WERI-Rb-1 (cell line): ENCODE results near the gene PHGDH.

Experiments
- DNase-seq: peaks from one replicate; pipeline ENCODE4 v3.0.0-alpha.2; 2020
- H3K27ac ChIP-seq: fragments of 250-450 bp; sonication (Bioruptor Pico); 2 replicates; pipeline ENCODE4 v1.5.1; 2020; ENCODE audit warnings: mild to moderate bottlenecking, moderate library complexity
- H3K27me3 ChIP-seq: fragments of 250-450 bp; sonication (Bioruptor Pico); 2 replicates; pipeline ENCODE4 v1.5.1; 2021; ENCODE audit warnings: mild to moderate bottlenecking, low read depth, moderate library complexity; ENCODE audit not compliant: insufficient read depth, severe bottlenecking
- H3K36me3 ChIP-seq: fragments of 250-450 bp; sonication (Bioruptor Pico); 2 replicates; pipeline ENCODE4 v1.5.1; 2020; ENCODE audit warnings: mild to moderate bottlenecking, moderate library complexity
- H3K4me3 ChIP-seq: 2 replicates; pipeline ENCODE4 v1.5.1; 2011; ENCODE audit warnings: low read depth, mild to moderate bottlenecking, control low read depth, low read length
- H3K9me3 ChIP-seq: fragments of 250-450 bp; sonication (Bioruptor Pico); 2 replicates; pipeline ENCODE4 v1.5.1; 2021; ENCODE audit warnings: mild to moderate bottlenecking, moderate library complexity; ENCODE audit not compliant: severe bottlenecking
- TF ChIP-seq, protein P1 (sequence below): IDR thresholded peaks from 2 replicates; pipeline ENCODE4 v1.5.1; 2011; ENCODE audit warnings: low read depth, mild to moderate bottlenecking, control low read depth, inconsistent platforms, low read length

PHGDH gene

DNA sequence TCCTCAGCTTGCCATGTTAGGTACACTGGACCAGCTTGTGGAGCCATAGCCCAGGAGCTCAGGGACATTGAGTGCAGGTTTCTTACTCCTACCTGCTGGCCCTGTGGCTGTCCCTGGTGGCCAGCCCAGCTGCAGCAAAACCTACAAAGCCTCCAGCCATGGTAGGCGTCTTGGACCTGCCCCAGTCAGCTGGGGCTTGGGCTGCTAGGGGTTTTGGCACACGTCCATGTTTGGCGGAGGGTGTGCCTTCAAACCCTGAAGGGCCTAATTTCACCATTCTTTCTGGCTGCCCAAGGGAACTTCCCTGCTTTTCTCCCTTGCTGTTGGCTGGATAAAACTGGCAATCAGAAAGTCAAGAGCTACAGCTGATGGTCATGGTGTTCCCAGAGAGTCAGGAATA, 31.6 kb downstream of the PHGDH start:
- no peak for DNase-seq
- TF ChIP-seq, protein P1, sequence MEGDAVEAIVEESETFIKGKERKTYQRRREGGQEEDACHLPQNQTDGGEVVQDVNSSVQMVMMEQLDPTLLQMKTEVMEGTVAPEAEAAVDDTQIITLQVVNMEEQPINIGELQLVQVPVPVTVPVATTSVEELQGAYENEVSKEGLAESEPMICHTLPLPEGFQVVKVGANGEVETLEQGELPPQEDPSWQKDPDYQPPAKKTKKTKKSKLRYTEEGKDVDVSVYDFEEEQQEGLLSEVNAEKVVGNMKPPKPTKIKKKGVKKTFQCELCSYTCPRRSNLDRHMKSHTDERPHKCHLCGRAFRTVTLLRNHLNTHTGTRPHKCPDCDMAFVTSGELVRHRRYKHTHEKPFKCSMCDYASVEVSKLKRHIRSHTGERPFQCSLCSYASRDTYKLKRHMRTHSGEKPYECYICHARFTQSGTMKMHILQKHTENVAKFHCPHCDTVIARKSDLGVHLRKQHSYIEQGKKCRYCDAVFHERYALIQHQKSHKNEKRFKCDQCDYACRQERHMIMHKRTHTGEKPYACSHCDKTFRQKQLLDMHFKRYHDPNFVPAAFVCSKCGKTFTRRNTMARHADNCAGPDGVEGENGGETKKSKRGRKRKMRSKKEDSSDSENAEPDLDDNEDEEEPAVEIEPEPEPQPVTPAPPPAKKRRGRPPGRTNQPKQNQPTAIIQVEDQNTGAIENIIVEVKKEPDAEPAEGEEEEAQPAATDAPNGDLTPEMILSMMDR = no peak
- H3K27ac ChIP-seq = no peak overlapping the region
- 0 out of 2 replicates have a peak, but pooled peaks cover 5% of the 10 kb centered on the region for H3K36me3 ChIP-seq
- H3K4me3 ChIP-seq = no peak overlapping the region
- H3K9me3 ChIP-seq = no peaks in the 10 kb centered on the region
- H3K27me3 ChIP-seq = no peaks in the 10 kb centered on the region

DNA sequence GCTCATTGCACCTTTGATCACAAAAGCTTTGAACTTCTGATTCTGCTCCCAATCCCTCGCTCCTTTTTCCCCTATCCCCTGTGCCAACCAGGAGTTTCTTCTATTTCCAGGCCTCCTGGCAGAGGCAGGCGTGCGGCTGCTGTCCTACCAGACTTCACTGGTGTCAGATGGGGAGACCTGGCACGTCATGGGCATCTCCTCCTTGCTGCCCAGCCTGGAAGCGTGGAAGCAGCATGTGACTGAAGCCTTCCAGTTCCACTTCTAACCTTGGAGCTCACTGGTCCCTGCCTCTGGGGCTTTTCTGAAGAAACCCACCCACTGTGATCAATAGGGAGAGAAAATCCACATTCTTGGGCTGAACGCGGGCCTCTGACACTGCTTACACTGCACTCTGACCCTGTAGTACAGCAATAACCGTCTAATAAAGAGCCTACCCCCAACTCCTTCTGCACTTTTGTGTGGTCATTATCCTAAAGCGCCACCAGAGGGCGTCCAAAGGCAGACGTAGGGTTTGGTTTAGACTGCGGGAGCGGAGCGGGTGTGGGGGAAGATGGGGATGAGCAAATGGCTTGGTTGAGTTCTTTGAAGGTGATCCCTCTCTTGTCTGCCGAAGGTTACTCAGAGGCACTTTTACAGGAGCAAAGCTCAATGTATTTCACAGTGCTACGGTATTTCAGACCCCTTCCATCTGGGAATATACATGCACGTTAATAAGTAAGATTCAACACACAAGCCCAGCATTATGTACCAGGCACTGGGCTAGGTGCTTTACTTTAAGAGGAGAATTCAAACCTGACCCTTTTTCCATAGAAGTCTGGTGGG, 32.3 kb downstream of the PHGDH start:
- DNase-seq = peak; percentile 77
- 0 out of 2 replicates have a peak, but pooled peaks cover 3% of the 10 kb centered on the region for H3K36me3 ChIP-seq
- no peak overlapping the region for H3K27ac ChIP-seq

GRCh38 chr1:119744598-119744942, 32.8 kb downstream of the PHGDH start:
- Histone ChIP-seq H3K4me3 (no peak overlapping the region), H3K36me3 (0 out of 2 replicates have a peak, but pooled peaks cover 3% of the 10 kb centered on the region), H3K9me3 (no peaks in the 10 kb centered on the region), H3K27me3 (no peaks in the 10 kb centered on the region), H3K27ac (no peak overlapping the region)
- TF ChIP-seq, protein P1 = no peak
- DNase-seq = no peak

More for the DNA sequence above, 32.3 kb downstream of the PHGDH start:
- H3K27me3 ChIP-seq = no peaks in the 10 kb centered on the region
- no peak overlapping the region for H3K4me3 ChIP-seq
- H3K9me3 ChIP-seq = no peaks in the 10 kb centered on the region
- TF ChIP-seq, protein P1 = peak; percentile 77

GRCh38 chr1:119745034-119745433, 33.3 kb downstream of the PHGDH start:
- Histone ChIP-seq H3K9me3 (no peaks in the 10 kb centered on the region), H3K27ac (no peak overlapping the region), H3K4me3 (no peak overlapping the region), H3K27me3 (no peaks in the 10 kb centered on the region), H3K36me3 (0 out of 2 replicates have a peak, but pooled peaks cover 3% of the 10 kb centered on the region)
- TF ChIP-seq, protein P1 = no peak
- no peak for DNase-seq

DNA sequence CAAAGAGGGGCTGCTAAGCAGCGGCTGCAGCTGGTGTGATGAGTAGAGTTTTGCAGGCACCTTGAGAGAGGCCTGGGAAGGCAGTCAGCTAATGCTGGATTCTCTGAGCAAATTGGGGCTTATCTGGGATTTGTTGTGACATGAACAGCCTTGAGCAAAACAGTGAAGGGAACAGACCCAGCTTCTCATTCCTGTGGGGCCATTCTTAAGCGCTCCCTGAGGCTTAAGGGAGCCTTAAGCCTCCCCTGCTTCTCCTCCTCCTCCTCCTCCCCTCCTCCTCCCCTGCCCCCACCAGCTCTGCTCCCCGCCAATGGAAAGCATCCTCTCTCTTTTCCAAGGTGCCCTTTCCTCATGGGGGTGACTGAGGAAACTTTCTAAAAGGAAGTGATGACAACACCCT, 35.7 kb downstream of the PHGDH start:
- H3K27ac ChIP-seq = peak overlapping the region; percentile 56
- H3K27me3 ChIP-seq = no peaks in the 10 kb centered on the region
- H3K4me3 ChIP-seq = no peak overlapping the region
- TF ChIP-seq, protein P1 = no peak
- no peaks in the 10 kb centered on the region for H3K9me3 ChIP-seq
- 0 out of 2 replicates have a peak, but pooled peaks cover 3% of the 10 kb centered on the region for H3K36me3 ChIP-seq
- DNase-seq = peak; percentile 85
